PC-3 (cell line): ENCODE data around the gene SLC31A1.

Experiments used
- CTCF ChIP-seq: fragments of 300-600 bp; sonication (generic); conservative IDR thresholded peaks from 2 replicates; pipeline ENCODE4 v1.5.1; 2017; ENCODE audit warnings: antibody characterized with exemption, low read depth, mild to moderate bottlenecking, low read length
- EZH2 ChIP-seq: fragments of 300-600 bp; sonication (generic); IDR thresholded peaks from one replicate; pipeline ENCODE4 v1.6.1; 2017; ENCODE audit warnings: antibody characterized with exemption, mild to moderate bottlenecking, low read length; ENCODE audit not compliant: unreplicated experiment
- EZH2phosphoT487 ChIP-seq: fragments of 300-600 bp; sonication (generic); IDR thresholded peaks from 2 replicates; pipeline ENCODE4 v1.6.1; 2018; ENCODE audit warnings: mild to moderate bottlenecking, antibody characterized with exemption, low read length, borderline replicate concordance

- TF ChIP-seq CTCF (no peak), EZH2 (no peak), EZH2phosphoT487 (no peak)
Observed at GRCh38 chr9:113290052-113290607, 68.8 kb downstream of the SLC31A1 start.
